Right ventricle myocardium superior (tissue), 1 donor: ENCODE measurements around the gene AHSG. TPM values are rescaled to one million over a fixed set of nuclear protein-coding genes. Genes with fewer than 3 reads are reported as not detected.

ENCODE experiments used
- ATAC-seq: fragments of 200-7000 bp; cut with Tn5 transposase; one replicate; pipeline ENCODE4 v1.9.1; 2020; ENCODE audit warnings: mild to moderate bottlenecking; ENCODE audit not compliant: poor library complexity
- DNase-seq: peaks from one replicate; pipeline ENCODE4 v3.0.0-alpha.2; 2020
- intact Hi-C: fragments of 100-400 bp; cut with DNase I; formaldehyde crosslinking; loops from one replicate; pipeline ENCODE4 v1.11.2; 2022
- total RNA-seq: library from RNA; stranded (reverse); fragmentation: NEBNext Ultra II Directional; extraction: Animal tissue kit (Norgen Biotek cat#: 25700); gene quantifications from one replicate; pipeline ENCODE4 v1.2.1, GENCODE V29; 2021
- donor health status: DM: no; HTN: yes; CAD: no; lungs with severe emphysema.

AHSG gene
- total RNA-seq, 1 donor from 2014 or later: not detected

DNA sequence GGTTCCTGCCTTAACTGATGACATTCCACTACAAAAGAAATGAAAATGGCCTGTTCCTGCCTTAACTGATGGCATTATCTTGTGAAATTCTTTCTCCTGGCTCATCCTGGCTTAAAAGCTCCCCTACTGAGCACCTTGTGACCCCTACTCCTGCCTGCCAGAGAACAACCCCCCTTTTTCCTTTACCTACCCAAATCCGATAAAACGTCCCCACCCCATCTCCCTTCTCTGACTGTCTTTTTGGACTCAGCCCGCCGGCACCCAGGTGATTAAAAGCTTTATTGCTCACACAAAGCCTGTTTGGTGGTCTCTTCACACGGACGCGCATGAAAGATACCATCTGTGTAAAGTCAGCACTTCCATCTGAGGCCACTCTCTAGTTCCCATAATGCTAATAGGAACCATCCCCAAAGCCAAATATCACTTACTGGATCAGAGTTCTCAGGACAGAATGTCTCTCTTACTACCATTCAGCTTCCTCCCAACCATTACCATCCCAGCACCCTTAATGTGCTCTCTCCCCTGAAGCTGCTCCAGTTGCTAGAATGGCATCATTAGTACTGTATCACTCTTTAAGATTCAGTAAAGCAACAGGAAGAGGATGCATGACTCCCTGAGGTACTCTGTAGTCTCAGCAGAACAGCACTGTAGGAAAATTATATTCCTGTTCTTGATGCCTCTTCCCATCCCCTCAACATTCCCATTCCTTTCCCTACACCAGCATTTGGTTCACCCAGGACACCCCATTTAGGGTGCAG lies 50.7 kb downstream of the AHSG start:
- intact Hi-C loops: no loop called here
- no peak for ATAC-seq

DNA sequence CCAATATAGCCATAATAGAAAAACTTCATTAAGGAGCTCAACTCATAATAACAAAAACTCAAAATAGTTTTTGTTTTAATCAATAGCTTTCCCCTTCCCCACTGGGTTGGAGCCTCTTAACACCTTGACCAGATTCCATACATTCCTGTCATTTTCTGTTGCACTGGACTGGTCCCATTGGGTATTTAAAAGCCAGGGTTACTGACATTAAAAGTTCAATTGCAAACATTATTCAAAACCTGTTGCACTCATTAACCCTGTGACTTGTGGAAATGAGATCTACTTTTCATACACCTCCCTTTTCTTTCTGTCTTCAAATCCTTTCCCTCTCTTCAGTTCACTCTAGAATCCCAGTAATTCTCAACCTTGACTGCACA lies 51.2 kb downstream of the AHSG start:
- no peak for ATAC-seq

More for the DNA sequence above, 50.7 kb downstream of the AHSG start:
- no peak for DNase-seq

DNA sequence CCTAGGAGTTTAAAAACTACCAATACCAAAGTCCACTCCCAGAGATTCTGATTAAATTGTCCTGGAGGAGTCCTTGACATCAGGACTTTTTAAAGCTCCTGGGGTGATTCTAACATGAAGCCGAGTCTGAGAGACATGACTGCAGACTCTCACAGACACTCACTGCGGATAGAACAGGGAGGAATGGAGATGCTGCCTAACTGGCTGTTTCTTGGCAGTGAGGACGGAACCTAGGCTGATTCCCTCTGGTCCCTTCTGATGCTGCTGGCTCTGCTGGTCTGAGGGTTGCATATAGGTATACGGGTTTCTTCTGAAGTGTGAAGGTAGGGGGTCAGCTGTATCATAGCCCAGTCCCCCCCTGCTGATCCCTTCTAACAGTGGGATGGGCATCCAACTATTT lies 51.6 kb downstream of the AHSG start:
- intact Hi-C loops: no loop called here
- ATAC-seq (no peak), DNase-seq (no peak)

More for the DNA sequence above, 51.2 kb downstream of the AHSG start:
- no peak for DNase-seq
- intact Hi-C loops: no loop called here

GRCh38 chr3:186665625-186666188 lies 52.8 kb downstream of the AHSG start, which contains the start of gene HRG:
Gene HRG, plus strand, starts transcription at chr3:186666014. Its CDS starts 18 bp downstream, at chr3:186666032.
- intact Hi-C loops: no loop called here
- DNase-seq (no peak), ATAC-seq (no peak)

GRCh38 chr3:186668426-186668825 lies 55.6 kb downstream of the AHSG start:
- intact Hi-C loops: no loop called here
- DNase-seq (no peak), ATAC-seq (no peak)

DNA sequence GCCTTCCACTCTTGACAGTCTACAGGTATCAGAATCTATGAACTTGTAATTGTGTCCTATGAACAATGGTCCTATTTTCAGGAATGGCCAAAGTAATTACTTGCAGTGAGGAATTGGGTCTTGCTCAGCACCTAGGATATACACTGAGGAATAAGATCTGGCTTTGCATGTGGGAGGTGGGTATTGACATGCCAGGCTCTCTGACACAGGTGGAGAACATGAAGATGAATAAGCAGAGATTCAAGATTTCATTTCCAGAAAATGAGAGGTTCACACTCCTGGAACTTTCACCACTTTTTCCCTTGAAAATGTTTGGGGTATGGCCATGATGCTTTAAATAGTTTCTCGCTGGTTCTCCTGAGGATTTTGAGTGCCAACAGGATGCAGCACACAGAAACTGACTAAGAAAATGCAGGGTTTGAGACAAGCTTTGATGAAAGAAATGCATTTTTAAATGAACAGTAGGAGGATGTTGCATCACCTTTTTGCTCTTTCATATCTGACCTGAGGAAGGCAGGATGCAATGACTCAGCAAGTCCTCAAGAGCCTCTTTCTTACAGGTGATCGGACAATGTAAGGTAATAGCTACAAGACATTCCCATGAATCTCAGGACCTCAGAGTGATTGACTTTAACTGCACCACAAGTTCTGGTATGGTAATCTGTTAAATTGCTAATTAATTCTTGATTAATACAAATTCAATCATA lies 56.7 kb downstream of the AHSG start:
- DNase-seq: no peak
- intact Hi-C loops: no loop called here
- ATAC-seq: no peak

DNA sequence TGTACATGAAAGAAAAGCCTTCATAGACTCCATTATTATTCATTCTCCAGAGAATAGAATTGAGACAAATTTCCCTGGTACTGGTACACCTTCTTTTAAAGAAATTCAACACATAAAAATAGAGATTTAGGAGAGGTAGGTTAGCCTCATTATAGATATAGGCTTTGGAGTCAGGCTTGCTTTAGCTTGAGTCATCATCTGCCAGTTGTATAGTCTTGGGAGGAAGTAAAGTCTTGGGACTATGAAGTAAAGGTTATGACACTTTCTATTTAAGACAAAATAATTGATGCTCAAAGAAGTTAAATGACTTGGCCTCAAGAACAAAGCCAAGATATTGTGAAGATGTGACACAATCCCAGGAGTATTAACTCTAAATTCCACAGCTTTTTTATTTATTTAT lies 57.3 kb downstream of the AHSG start:
- ATAC-seq (no peak), DNase-seq (no peak)
- intact Hi-C loops: no loop called here

Other genes with a start within 250 kb of the AHSG start
- gene CRYGS, start 68.7 kb upstream of the AHSG start, total RNA-seq: 1.1 TPM
- gene TBCCD1, start 45.7 kb upstream of the AHSG start, total RNA-seq: 6.2 TPM
- gene DNAJB11, start 42.3 kb upstream of the AHSG start, total RNA-seq: 19.7 TPM
- gene FETUB, start 27.3 kb downstream of the AHSG start, total RNA-seq: not detected
- gene HRG, start 53.0 kb downstream of the AHSG start, total RNA-seq: not detected
- gene KNG1, start 104.3 kb downstream of the AHSG start, total RNA-seq: 0.43 TPM
- 415 TPM for gene EIF4A2, start 170.5 kb downstream of the AHSG start, total RNA-seq
- 8.6 TPM for gene RFC4, start 193.4 kb downstream of the AHSG start, total RNA-seq
- gene ADIPOQ, start 229.7 kb downstream of the AHSG start, total RNA-seq: 8.2 TPM